C4-2B (cell line): ENCODE results near the gene EPHA6.

Source experiments
- CTCF ChIP-seq: fragments of 450-650 bp; conservative IDR thresholded peaks from 2 replicates; pipeline ENCODE4 v1.5.1; 2017; ENCODE audit warnings: mild to moderate bottlenecking
- ZFX ChIP-seq: fragments of 450-650 bp; IDR thresholded peaks from 2 replicates; pipeline ENCODE4 v1.6.1; 2017

- TF ChIP-seq CTCF (no peak), ZFX (no peak)
Measured at GRCh38 chr3:97713634-97714033, 899.2 kb downstream of the EPHA6 start.
